HEK293 (cell line): ENCODE measurements around the gene GDPD5.

Experiments used
- CTCF ChIA-PET: fragments of 350-600 bp; formaldehyde crosslinking; extraction: SDS; loops from one replicate; lab custom pipeline; 2021; ENCODE audit warnings: antibody characterized with exemption; lab: Yijun Ruan, JAX
- POLR2A ChIA-PET: fragments of 300-600 bp; formaldehyde crosslinking; extraction: SDS; loops from one replicate; lab custom pipeline; 2020; ENCODE audit warnings: antibody characterized with exemption, inconsistent platforms; lab: Yijun Ruan, JAX
- H3K27ac ChIP-seq: fragments of 200-500 bp; sonication (Bioruptor generic); 2 replicates; pipeline ENCODE4 v1.5.1; 2014; ENCODE audit warnings: low read depth, low read length, control low read depth, inconsistent platforms; ENCODE audit errors: extremely low read depth
- H3K36me3 ChIP-seq, 2 experiments: fragments of 200-500 bp in 1 of 2; sonication (Bioruptor generic) in 1 of 2; 1 replicate in 1 of 2; 2 replicates in 1 of 2; pipeline ENCODE4 v1.5.1; 2014 to 2017; ENCODE audit warnings: inconsistent platforms in 2 of 2, low read length in 2 of 2; ENCODE audit not compliant: control insufficient read depth in 2 of 2, insufficient read depth in 1 of 2
- H3K4me1 ChIP-seq: fragments of 200-500 bp; sonication (Bioruptor generic); 2 replicates; pipeline ENCODE4 v1.5.1; 2014; ENCODE audit warnings: mild to moderate bottlenecking, low read length, inconsistent platforms; ENCODE audit not compliant: control insufficient read depth, insufficient read depth
- H3K4me3 ChIP-seq: 2 replicates; pipeline ENCODE4 v1.5.1; 2011; ENCODE audit warnings: low read depth, mild to moderate bottlenecking, control low read depth, low read length, moderate library complexity
- H3K9me3 ChIP-seq: fragments of 200-500 bp; sonication (Bioruptor generic); 2 replicates; pipeline ENCODE4 v1.5.1; 2014; ENCODE audit warnings: low read depth, low read length, inconsistent platforms; ENCODE audit not compliant: control insufficient read depth, insufficient read depth
- ELK4 ChIP-seq: IDR thresholded peaks from 2 replicates; pipeline ENCODE4 v1.6.1; 2011; ENCODE audit warnings: mild to moderate bottlenecking, low read depth, low read length, borderline replicate concordance
- ZBTB48 ChIP-seq: fragments of 450-650 bp; formaldehyde crosslinking; IDR thresholded peaks from 2 replicates; pipeline ENCODE4 v1.5.1; 2016; ENCODE audit warnings: missing biosample characterization, missing genetic modification characterization
- ZBTB49 ChIP-seq: fragments of 450-650 bp; formaldehyde crosslinking; IDR thresholded peaks from 2 replicates; pipeline ENCODE4 v1.5.1; 2016; ENCODE audit warnings: missing biosample characterization, missing genetic modification characterization, low read depth
- ZIC2 ChIP-seq: fragments of 450-650 bp; formaldehyde crosslinking; IDR thresholded peaks from 2 replicates; pipeline ENCODE4 v1.5.1; 2016; ENCODE audit warnings: missing biosample characterization, missing genetic modification characterization
- ZNF146 ChIP-seq: fragments of 450-650 bp; formaldehyde crosslinking; IDR thresholded peaks from 2 replicates; pipeline ENCODE4 v1.5.1; 2016; ENCODE audit warnings: missing biosample characterization, missing genetic modification characterization
- ZNF280C ChIP-seq: fragments of 450-650 bp; formaldehyde crosslinking; IDR thresholded peaks from 2 replicates; pipeline ENCODE4 v1.5.1; 2016; ENCODE audit warnings: missing biosample characterization, missing genetic modification characterization
- ZNF311 ChIP-seq: fragments of 450-650 bp; formaldehyde crosslinking; IDR thresholded peaks from 2 replicates; pipeline ENCODE4 v1.5.1; 2017; ENCODE audit warnings: missing biosample characterization, missing genetic modification characterization, borderline replicate concordance
- ZNF341 ChIP-seq: fragments of 450-650 bp; formaldehyde crosslinking; IDR thresholded peaks from 2 replicates; pipeline ENCODE4; 2016; ENCODE audit warnings: low read depth, missing biosample characterization, missing genetic modification characterization
- ZNF37A ChIP-seq: fragments of 450-650 bp; IDR thresholded peaks from 2 replicates; pipeline ENCODE4 v1.5.1; 2018; ENCODE audit warnings: missing biosample characterization, missing genetic modification characterization
- ZNF394 ChIP-seq: fragments of 450-650 bp; formaldehyde crosslinking; IDR thresholded peaks from 2 replicates; pipeline ENCODE4 v1.5.1; 2016; ENCODE audit warnings: missing biosample characterization, missing genetic modification characterization, mild to moderate bottlenecking, moderate library complexity, borderline replicate concordance
- ZNF433 ChIP-seq: fragments of 450-650 bp; formaldehyde crosslinking; IDR thresholded peaks from 2 replicates; pipeline ENCODE4 v1.5.1; 2016; ENCODE audit warnings: missing biosample characterization, missing genetic modification characterization, low read depth
- ZNF473 ChIP-seq: fragments of 450-650 bp; formaldehyde crosslinking; IDR thresholded peaks from 2 replicates; pipeline ENCODE4 v1.5.1; 2017; ENCODE audit warnings: missing biosample characterization, missing genetic modification characterization
- ZNF529 ChIP-seq: fragments of 450-650 bp; formaldehyde crosslinking; IDR thresholded peaks from 2 replicates; pipeline ENCODE4 v1.5.1; 2017; ENCODE audit warnings: missing genetic modification characterization, missing biosample characterization; ENCODE audit not compliant: insufficient replicate concordance
- ZNF561 ChIP-seq: fragments of 450-650 bp; IDR thresholded peaks from 2 replicates; pipeline ENCODE4 v1.5.1; 2018; ENCODE audit warnings: missing biosample characterization, missing genetic modification characterization, borderline replicate concordance
- ZNF664 ChIP-seq: fragments of 450-650 bp; formaldehyde crosslinking; IDR thresholded peaks from 2 replicates; pipeline ENCODE4 v1.5.1; 2016; ENCODE audit warnings: missing biosample characterization, missing genetic modification characterization
- ZNF768 ChIP-seq: fragments of 450-650 bp; formaldehyde crosslinking; IDR thresholded peaks from 2 replicates; pipeline ENCODE4 v1.5.1; 2018; ENCODE audit warnings: missing biosample characterization, mild to moderate bottlenecking, missing genetic modification characterization
- ZSCAN18 ChIP-seq: fragments of 450-650 bp; formaldehyde crosslinking; IDR thresholded peaks from 2 replicates; pipeline ENCODE4 v1.5.1; 2016; ENCODE audit warnings: missing biosample characterization, missing genetic modification characterization

The GDPD5 gene

GRCh38 chr11:75480185-75481175, 45.3 kb downstream of the GDPD5 start:
- TF ChIP-seq ZNF146 (tag by site-specific recombination), result no peak
- no peak for TF ChIP-seq ELK4
- TF ChIP-seq ZNF768, result 0 out of 2 replicates have a peak, but pooled peaks have one; percentile 37
- TF ChIP-seq ZBTB49 (tag by site-specific recombination), result no peak

GRCh38 chr11:75479597-75480145, 46.1 kb downstream of the GDPD5 start:
- Histone ChIP-seq H3K9me3 (no peaks in the 10 kb centered on the region), H3K4me3 (no peak overlapping the region), H3K4me1 (no peaks in the 10 kb centered on the region), H3K27ac (no peak overlapping the region), H3K36me3 (no peaks in the 10 kb centered on the region)
- TF ChIP-seq ZNF433, result no peak
- ChIA-PET CTCF (no interaction called here), POLR2A (no interaction called here)

More at GRCh38 chr11:75480185-75481175, 45.3 kb downstream of the GDPD5 start:
- Histone ChIP-seq H3K4me3 (no peak overlapping the region), H3K9me3 (no peaks in the 10 kb centered on the region), H3K4me1 (no peaks in the 10 kb centered on the region), H3K27ac (no peak overlapping the region), H3K36me3 (no peaks in the 10 kb centered on the region)
- ChIA-PET CTCF (interaction anchor here (2.8 kb wide), 1 partner anchor 35 kb away, joined by 11 read pairs; no protein-coding TSS in a partner anchor), POLR2A (no interaction called here)

GRCh38 chr11:75478783-75479596, 46.8 kb downstream of the GDPD5 start:
- Histone ChIP-seq H3K4me1 (no peaks in the 10 kb centered on the region), H3K9me3 (no peaks in the 10 kb centered on the region), H3K27ac (no peak overlapping the region), H3K36me3 (no peaks in the 10 kb centered on the region), H3K4me3 (no peak overlapping the region)
- ChIA-PET CTCF (interaction anchor here (0.8 kb wide), 2 partner anchors 27 to 28 kb away, joined by 3 read pairs; no protein-coding TSS in a partner anchor), POLR2A (interaction anchor here (0.7 kb wide), 1 partner anchor 10 kb away, joined by 3 read pairs; no protein-coding TSS in a partner anchor)
- TF ChIP-seq ZIC2 (tag by site-specific recombination), result peak; percentile 51
- TF ChIP-seq ZNF561, result no peak

- H3K9me3 ChIP-seq, result no peaks in the 10 kb centered on the region
- no peak overlapping the region for H3K27ac ChIP-seq
- ChIA-PET POLR2A (no interaction called here), CTCF (interaction anchor here (1.1 to 2.0 kb wide), 3 partner anchors 31 to 45 kb away, joined by 3 to 6 read pairs (median 4); no protein-coding TSS in a partner anchor)
- H3K4me3 ChIP-seq, result no peak overlapping the region
- H3K36me3 ChIP-seq, result no peaks in the 10 kb centered on the region
- H3K4me1 ChIP-seq, result no peaks in the 10 kb centered on the region
- TF ChIP-seq ZNF473 (tag by site-specific recombination) (no peak), ZNF341 (tag by site-specific recombination) (no peak), ZNF280C (tag by site-specific recombination) (no peak), ZBTB48 (no peak), ZNF529 (tag by site-specific recombination) (no peak), ZNF394 (no peak), ZSCAN18 (no peak), ZNF664 (no peak), ZNF311 (tag by site-specific recombination) (no peak), ZNF37A (no peak)
Measured at GRCh38 chr11:75477614-75477935, 48.2 kb downstream of the GDPD5 start.
